Measurements from ENCODE around the gene ATAD5.
"Not testable (repeated sequence)": the region's sequence is repeated elsewhere in the genome, so short reads cannot be mapped to it uniquely, and the experiment has no call there.

ATAD5 gene

DNA sequence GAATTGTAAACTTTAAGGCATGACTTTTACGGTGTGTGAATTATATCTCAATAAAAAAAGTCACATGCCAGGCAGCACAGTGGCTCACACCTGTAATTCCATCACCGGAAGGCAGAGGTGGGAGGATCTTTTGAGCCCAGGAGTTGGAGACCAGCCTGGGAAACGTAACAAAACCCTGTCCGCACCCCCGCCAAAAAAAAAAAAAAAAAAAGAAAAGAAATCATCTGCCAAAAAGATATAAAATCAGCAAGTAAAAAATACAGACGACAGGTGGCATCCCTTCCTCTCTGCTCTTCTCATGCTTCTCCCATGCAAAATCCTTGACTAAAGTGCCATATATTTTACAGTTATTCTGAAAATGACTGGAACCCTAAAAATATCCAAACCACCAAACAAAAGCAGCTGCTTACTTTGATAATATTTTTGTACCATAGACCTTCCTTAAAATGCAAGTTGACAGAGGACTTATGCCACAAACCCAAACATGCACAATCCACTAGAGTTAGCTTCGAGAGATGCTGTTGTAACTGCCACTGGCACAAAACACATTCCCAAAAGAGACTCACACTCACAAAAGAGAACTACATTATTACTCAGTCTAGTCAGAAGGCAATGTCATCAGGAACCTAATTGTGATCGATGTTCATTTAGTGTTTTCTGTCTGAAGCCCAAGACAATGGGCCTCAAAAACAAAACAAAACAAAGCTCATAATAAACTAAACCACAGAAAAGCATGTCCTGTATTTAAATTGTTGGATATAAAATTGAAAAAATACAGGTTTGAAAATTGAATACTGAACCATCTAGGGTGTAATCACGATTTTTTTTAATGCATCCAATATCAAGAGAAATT is 9.7 kb upstream of the ATAD5 start:
- Histone ChIP-seq H3K36me3 (peaks cover 22% of the 10 kb centered on the region), H3K27ac (peak overlapping the region; percentile 89), H3K4me2 (peak overlapping the region; percentile 92), H3K4me1 (peaks cover 65% of the 10 kb centered on the region), H3K4me3 (peak overlapping the region; percentile 91), H3K27me3 (no peaks in the 10 kb centered on the region), H3K9ac (peak overlapping the region; percentile 90), H3K9me3 (peaks cover 6% of the 10 kb centered on the region; the same call in 1 of the 2 replicates), H4K20me1 (peaks cover 24% of the 10 kb centered on the region)
- TF ChIP-seq Cebpa-rat (IDR thresholded peaks at IDR 0.05), result no peak

- not testable (repeated sequence) for H3K27me3 ChIP-seq, H3K9me3 ChIP-seq
- H4K20me1 ChIP-seq, result peaks cover 24% of the 10 kb centered on the region
- H3K9ac ChIP-seq, result peak overlapping the region; percentile 90
- H3K4me2 ChIP-seq, result peak overlapping the region; percentile 92
- H3K36me3 ChIP-seq, result peaks cover 19% of the 10 kb centered on the region
- peak overlapping the region; percentile 89 for H3K27ac ChIP-seq
- H3K4me3 ChIP-seq, result peak overlapping the region; percentile 91
- peaks cover 65% of the 10 kb centered on the region for H3K4me1 ChIP-seq
These were observed 8.8 kb upstream of the ATAD5 start for GRCh38 chr17:30822919-30823318.

DNA sequence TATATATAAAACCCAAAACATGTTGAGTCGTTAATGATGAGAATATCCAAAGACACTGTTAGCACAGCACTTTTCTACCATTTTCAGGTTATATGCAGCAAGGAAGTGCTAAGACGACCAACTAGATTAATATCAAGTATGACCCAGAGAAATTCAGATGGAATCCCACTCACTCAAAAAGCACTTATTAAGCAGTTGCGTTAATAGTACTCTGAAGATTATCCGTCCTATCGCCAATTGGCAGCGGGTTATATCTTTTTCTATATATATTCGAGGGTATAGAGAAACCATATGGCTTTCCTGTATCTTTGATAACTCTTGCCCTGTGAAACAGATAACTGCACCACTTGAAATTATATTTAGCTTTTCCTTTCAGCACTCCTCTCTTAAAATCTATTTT is 8.3 kb upstream of the ATAD5 start:
- H3K9me3 ChIP-seq, result peaks cover 5% of the 10 kb centered on the region; the same call in 1 of the 2 replicates
- H3K27ac ChIP-seq, result peak overlapping the region; percentile 89
- H3K4me1 ChIP-seq, result peaks cover 63% of the 10 kb centered on the region
- peaks cover 15% of the 10 kb centered on the region for H3K36me3 ChIP-seq
- H4K20me1 ChIP-seq, result peaks cover 24% of the 10 kb centered on the region
- no peak for TF ChIP-seq Cebpa-rat (IDR thresholded peaks at IDR 0.05)
- peak overlapping the region; percentile 91 for H3K4me3 ChIP-seq
- H3K9ac ChIP-seq, result peak overlapping the region; percentile 90
- peak overlapping the region; percentile 92 for H3K4me2 ChIP-seq
- H3K27me3 ChIP-seq, result no peaks in the 10 kb centered on the region

DNA sequence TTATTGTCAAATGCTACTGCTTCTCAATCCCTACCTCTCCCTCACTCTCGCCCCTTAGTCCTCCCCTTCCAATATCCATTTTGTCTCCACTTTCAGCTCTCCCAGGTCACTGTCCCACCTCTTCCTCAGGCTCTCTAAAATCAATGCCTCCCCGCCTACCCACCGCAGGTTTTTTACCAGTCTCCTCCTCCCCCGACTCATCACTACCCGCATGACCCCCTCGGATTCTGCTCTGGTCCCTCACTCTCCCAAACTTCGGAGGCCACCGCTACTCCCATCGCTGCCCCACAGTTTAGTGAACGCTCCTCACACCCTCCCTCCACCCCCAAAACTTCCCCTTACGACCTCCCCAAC is 7.8 kb upstream of the ATAD5 start:
- peak overlapping the region; percentile 89 for H3K27ac ChIP-seq
- H3K9ac ChIP-seq, result peak overlapping the region; percentile 90
- peaks cover 57% of the 10 kb centered on the region for H3K4me1 ChIP-seq

DNA sequence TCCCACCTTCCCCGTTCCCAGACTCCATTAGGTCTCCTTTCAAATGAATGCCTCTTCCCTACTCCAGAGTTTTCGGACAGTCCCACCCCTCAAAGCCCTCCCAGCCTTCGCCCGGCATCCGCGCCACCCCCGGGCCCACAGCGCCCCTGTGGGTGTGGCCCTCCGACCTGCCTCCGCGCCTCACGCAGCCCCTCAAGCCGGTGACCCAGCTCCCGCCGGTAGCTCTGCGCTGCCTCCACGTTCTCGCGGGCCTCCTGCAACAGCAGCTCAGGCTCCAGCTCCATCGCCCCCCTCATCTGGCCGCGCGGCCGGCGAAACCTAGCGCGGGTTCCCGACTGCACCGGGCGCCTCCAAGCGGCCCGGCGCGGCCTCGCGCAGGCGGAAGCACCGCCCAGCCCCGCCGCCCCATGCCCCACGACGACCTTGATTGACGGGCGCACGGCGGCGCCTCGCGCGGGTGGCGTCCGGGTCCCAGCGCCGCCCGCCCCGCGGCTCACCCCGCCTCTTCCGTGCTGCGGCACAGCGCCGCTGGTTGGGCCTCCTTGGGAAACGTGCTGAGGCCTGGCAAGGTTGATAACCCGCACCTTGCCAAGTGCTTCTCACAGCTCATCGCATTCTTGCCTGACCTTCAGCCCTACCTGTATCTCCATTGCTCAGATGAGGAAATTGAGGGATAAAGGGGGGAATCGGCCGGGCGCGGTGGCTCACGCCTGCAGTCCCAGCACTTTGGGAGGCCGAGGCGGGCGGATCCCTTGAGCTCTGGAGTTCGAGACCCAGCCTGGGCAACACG is 7.2 kb upstream of the ATAD5 start, which contains the start of gene CRLF3:
CRLF3 (minus strand) TSS at position 337 of the 790 bp plus-strand sequence; CDS start at position 296, 41 bp downstream.
- peaks cover 51% of the 10 kb centered on the region for H3K4me1 ChIP-seq

More for the DNA sequence above, 7.8 kb upstream of the ATAD5 start:
- no peaks in the 10 kb centered on the region for H3K27me3 ChIP-seq
- TF ChIP-seq Cebpa-rat (IDR thresholded peaks at IDR 0.05), result no peak
- H4K20me1 ChIP-seq, result peaks cover 24% of the 10 kb centered on the region
- H3K4me3 ChIP-seq, result peak overlapping the region; percentile 91
- peak overlapping the region; percentile 92 for H3K4me2 ChIP-seq
- no peaks in the 10 kb centered on the region for H3K9me3 ChIP-seq
- H3K36me3 ChIP-seq, result peaks cover 9% of the 10 kb centered on the region

GRCh38 chr17:30827082-30827481 is 4.7 kb upstream of the ATAD5 start:
- Histone ChIP-seq H3K36me3 (no peaks in the 10 kb centered on the region), H3K9me3 (no peaks in the 10 kb centered on the region), H3K27me3 (no peaks in the 10 kb centered on the region), H3K4me1 (peaks cover 34% of the 10 kb centered on the region), H4K20me1 (peaks cover 3% of the 10 kb centered on the region; the same call in 1 of the 2 replicates), H3K9ac (no peak overlapping the region), H3K4me3 (no peak overlapping the region), H3K4me2 (no peak overlapping the region), H3K27ac (no peak overlapping the region)
- no peak for TF ChIP-seq Cebpa-rat (IDR thresholded peaks at IDR 0.05)

More for the DNA sequence above, 7.2 kb upstream of the ATAD5 start, which contains the start of gene CRLF3:
- TF ChIP-seq Cebpa-rat (IDR thresholded peaks at IDR 0.05), result no peak
- H3K36me3 ChIP-seq, result peaks cover 4% of the 10 kb centered on the region; the same call in 1 of the 2 replicates
- H3K9ac ChIP-seq, result peak within 1 kb of the TSS; percentile 90
- no peaks in the 10 kb centered on the region for H3K9me3 ChIP-seq
- peak within 1 kb of the TSS; percentile 92 for H3K4me2 ChIP-seq
- H3K27me3 ChIP-seq, result no peaks in the 10 kb centered on the region
- peaks cover 24% of the 10 kb centered on the region for H4K20me1 ChIP-seq
- H3K4me3 ChIP-seq, result peak within 1 kb of the TSS; percentile 91
- peak within 1 kb of the TSS; percentile 89 for H3K27ac ChIP-seq

DNA sequence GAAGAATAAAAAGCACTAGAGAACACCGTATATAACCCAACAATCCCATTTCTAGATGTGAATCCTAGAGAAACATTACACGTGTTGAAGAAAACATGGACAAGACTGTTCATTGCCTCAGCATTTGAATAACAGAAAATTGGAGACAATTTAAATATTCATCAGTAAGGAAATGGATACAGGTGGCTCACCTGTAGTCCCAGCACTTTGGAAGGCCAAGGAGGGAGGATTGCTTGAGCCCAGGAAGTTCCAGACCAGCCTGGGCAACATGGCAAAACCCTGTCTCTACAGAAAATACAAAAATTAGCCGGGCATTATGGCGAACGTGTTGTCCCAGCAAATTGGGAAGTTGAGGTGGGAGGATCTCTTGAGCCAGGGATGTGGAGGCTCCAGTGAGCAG is 2.7 kb upstream of the ATAD5 start:
- no peaks in the 10 kb centered on the region for H3K9me3 ChIP-seq
- no peak overlapping the region for H3K4me3 ChIP-seq
- H3K27me3 ChIP-seq, result no peaks in the 10 kb centered on the region
- H4K20me1 ChIP-seq, result peaks cover 13% of the 10 kb centered on the region
- TF ChIP-seq Cebpa-rat (IDR thresholded peaks at IDR 0.05), result no peak
- H3K4me1 ChIP-seq, result peaks cover 33% of the 10 kb centered on the region
- no peak overlapping the region for H3K9ac ChIP-seq
- no peak overlapping the region for H3K4me2 ChIP-seq
- H3K36me3 ChIP-seq, result peaks cover 2% of the 10 kb centered on the region; the same call in 1 of the 2 replicates
- H3K27ac ChIP-seq, result no peak overlapping the region

- Histone ChIP-seq H3K27ac (peak overlapping the region; percentile 93), H3K36me3 (peaks cover 24% of the 10 kb centered on the region), H3K9me3 (no peaks in the 10 kb centered on the region), H3K27me3 (no peaks in the 10 kb centered on the region), H3K9ac (peak overlapping the region; percentile 97), H3K4me2 (peak overlapping the region; percentile 85), H3K4me1 (peaks cover 23% of the 10 kb centered on the region), H4K20me1 (peaks cover 13% of the 10 kb centered on the region), H3K4me3 (peak overlapping the region; percentile 94)
- no peak for TF ChIP-seq Cebpa-rat (IDR thresholded peaks at IDR 0.05)
These were observed 509 bp upstream of the ATAD5 start for GRCh38 chr17:30831257-30831656.

GRCh38 chr17:30832438-30833124 is 815 bp downstream of the ATAD5 start:
- H4K20me1 ChIP-seq, result peaks cover 13% of the 10 kb centered on the region
- H3K4me3 ChIP-seq, result peak overlapping the region; percentile 94
- no peaks in the 10 kb centered on the region for H3K9me3 ChIP-seq
- H3K36me3 ChIP-seq, result peaks cover 38% of the 10 kb centered on the region
- TF ChIP-seq Cebpa-rat (IDR thresholded peaks at IDR 0.05), result no peak
- peak overlapping the region; percentile 85 for H3K4me2 ChIP-seq
- H3K27me3 ChIP-seq, result no peaks in the 10 kb centered on the region
- peaks cover 23% of the 10 kb centered on the region for H3K4me1 ChIP-seq
- peak overlapping the region; percentile 93 for H3K27ac ChIP-seq
- H3K9ac ChIP-seq, result peak overlapping the region; percentile 97

Data from BLaER1 (cell line).